OCI-LY3 (cell line): ENCODE results near the gene BTNL8.

Experiments
- H2AFZ ChIP-seq: fragments of 200-600, 300-600 bp; shearing (Covaris generic); 2 replicates; pipeline ENCODE4 v1.6.0; 2014; ENCODE audit warnings: antibody characterized with exemption, low read depth, low read length
- H3K27ac ChIP-seq: fragments of 200-600, 300-600 bp; sonication (generic); 2 replicates; pipeline ENCODE4 v1.5.1; 2014; ENCODE audit warnings: mild to moderate bottlenecking, low read length, moderate library complexity, mixed read lengths
- H3K27me3 ChIP-seq: fragments of 200-600, 300-600 bp; sonication (generic); 2 replicates; pipeline ENCODE4 v1.6.1; 2014; ENCODE audit warnings: low read depth, low read length, mixed read lengths
- H3K36me3 ChIP-seq: fragments of 200-600, 300-600 bp; sonication (generic); replicated peaks from 2 replicates; pipeline ENCODE3; 2014; ENCODE audit warnings: low read depth, low read length, mixed read lengths
- H3K4me1 ChIP-seq: fragments of 300-600, 200-600 bp; sonication (generic); 2 replicates; pipeline ENCODE4 v1.6.1; 2014; ENCODE audit warnings: low read length, mixed read lengths
- H3K4me2 ChIP-seq: fragments of 200-600, 300-600 bp; sonication (generic); 2 replicates; pipeline ENCODE4 v1.6.1; 2014; ENCODE audit warnings: low read length, mixed read lengths
- H3K4me3 ChIP-seq: fragments of 300-600, 200-600 bp; sonication (generic); 2 replicates; pipeline ENCODE4 v1.5.1; 2014; ENCODE audit warnings: antibody characterized with exemption, mild to moderate bottlenecking, low read length, moderate library complexity
- H3K79me2 ChIP-seq: fragments of 300-600, 200-600 bp; shearing (Covaris generic); 2 replicates; pipeline ENCODE4 v1.6.1; 2014; ENCODE audit warnings: mild to moderate bottlenecking, low read length, mixed read lengths
- H3K9ac ChIP-seq: fragments of 300-600, 200-600 bp; shearing (Covaris generic); 2 replicates; pipeline ENCODE4 v1.6.0; 2014; ENCODE audit warnings: mild to moderate bottlenecking, low read length, moderate library complexity
- H3K9me3 ChIP-seq: fragments of 200-600, 300-600 bp; shearing (Covaris generic); 2 replicates; pipeline ENCODE4 v1.6.1; 2014; ENCODE audit warnings: low read length, mixed read lengths; ENCODE audit not compliant: insufficient read depth
- H4K20me1 ChIP-seq: fragments of 200-600, 300-600 bp; sonication (generic); 2 replicates; pipeline ENCODE4 v1.6.1; 2016; ENCODE audit warnings: low read length, mixed read lengths; ENCODE audit not compliant: insufficient read depth
- EZH2phosphoT487 ChIP-seq: fragments of 200-600 bp; shearing (Covaris generic); IDR thresholded peaks from 2 replicates; pipeline ENCODE4 v1.6.1; 2018; ENCODE audit warnings: antibody characterized with exemption, mixed run types, low read depth
- TF ChIP-seq, protein P1 (sequence below): fragments of 200-600, 300-600 bp; sonication (generic); IDR thresholded peaks from 2 replicates; pipeline ENCODE4 v1.5.1; 2014; ENCODE audit warnings: antibody characterized with exemption, low read length, low read depth

BTNL8 gene

DNA sequence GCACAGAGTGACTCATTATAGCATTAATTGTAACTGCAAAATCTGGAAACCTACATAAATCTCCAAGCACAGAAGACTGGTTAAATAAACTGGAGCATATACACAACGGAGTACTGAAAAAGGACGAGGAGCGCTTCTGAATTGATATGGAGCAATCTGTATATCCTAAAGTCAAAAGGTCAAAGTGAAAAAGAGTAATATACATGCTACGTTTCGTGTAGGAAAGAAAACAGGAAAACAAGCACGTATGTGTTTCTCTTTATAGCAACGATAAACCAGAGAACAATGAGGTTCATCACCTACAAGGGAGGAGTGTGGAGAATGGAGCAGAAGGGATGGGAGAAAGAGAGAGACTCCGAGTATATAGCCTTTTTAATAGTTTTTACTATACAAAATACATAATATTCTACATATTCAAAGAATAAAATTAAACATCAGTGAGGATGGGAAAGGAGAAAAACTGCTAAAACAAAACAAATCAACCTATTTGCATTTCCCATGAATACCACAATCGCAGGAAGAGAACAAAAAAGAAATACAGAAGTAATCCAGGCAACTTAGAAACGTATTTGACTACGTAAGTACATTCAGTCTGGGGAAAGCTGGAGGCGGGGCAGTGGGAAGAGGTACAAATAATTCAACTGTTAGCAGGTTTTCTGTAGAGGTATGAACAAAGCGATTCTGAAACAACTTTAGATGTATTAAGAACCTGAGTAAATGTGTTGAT, 45.7 kb upstream of the BTNL8 start:
- no peak overlapping the region for H3K4me2 ChIP-seq
- no peaks in the 10 kb centered on the region; the same call in 1 of the 2 replicates for H3K79me2 ChIP-seq
- peaks cover 42% of the 10 kb centered on the region for H3K36me3 ChIP-seq
- no peaks in the 10 kb centered on the region for H3K9me3 ChIP-seq
- H3K9ac ChIP-seq: no peak overlapping the region
- H4K20me1 ChIP-seq: no peaks in the 10 kb centered on the region; the same call in 1 of the 2 replicates
- no peak overlapping the region for H2AFZ ChIP-seq
- no peak overlapping the region for H3K4me3 ChIP-seq
- TF ChIP-seq, protein P1, sequence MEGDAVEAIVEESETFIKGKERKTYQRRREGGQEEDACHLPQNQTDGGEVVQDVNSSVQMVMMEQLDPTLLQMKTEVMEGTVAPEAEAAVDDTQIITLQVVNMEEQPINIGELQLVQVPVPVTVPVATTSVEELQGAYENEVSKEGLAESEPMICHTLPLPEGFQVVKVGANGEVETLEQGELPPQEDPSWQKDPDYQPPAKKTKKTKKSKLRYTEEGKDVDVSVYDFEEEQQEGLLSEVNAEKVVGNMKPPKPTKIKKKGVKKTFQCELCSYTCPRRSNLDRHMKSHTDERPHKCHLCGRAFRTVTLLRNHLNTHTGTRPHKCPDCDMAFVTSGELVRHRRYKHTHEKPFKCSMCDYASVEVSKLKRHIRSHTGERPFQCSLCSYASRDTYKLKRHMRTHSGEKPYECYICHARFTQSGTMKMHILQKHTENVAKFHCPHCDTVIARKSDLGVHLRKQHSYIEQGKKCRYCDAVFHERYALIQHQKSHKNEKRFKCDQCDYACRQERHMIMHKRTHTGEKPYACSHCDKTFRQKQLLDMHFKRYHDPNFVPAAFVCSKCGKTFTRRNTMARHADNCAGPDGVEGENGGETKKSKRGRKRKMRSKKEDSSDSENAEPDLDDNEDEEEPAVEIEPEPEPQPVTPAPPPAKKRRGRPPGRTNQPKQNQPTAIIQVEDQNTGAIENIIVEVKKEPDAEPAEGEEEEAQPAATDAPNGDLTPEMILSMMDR: no peak
- TF ChIP-seq EZH2phosphoT487: no peak
- H3K4me1 ChIP-seq: no peaks in the 10 kb centered on the region
- H3K27me3 ChIP-seq: no peaks in the 10 kb centered on the region
- no peak overlapping the region for H3K27ac ChIP-seq

DNA sequence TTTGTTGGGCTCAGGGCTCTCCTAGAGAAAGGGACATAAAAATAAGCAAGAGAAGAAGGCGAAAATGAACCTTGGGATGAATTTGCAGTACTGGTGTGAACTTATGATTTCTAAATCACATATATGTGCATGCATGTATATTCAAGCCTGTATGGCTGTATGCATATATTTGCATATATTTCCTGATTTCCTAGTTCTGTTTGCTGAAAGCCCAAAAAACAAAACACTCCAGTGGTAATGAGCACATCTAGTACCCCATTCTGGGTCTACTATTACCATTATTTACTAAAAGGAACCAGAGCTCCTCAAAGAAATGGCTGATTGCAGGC, 45.1 kb upstream of the BTNL8 start:
- no peaks in the 10 kb centered on the region for H3K9me3 ChIP-seq
- no peak overlapping the region for H3K4me3 ChIP-seq
- no peak overlapping the region for H3K4me2 ChIP-seq
- H4K20me1 ChIP-seq: no peaks in the 10 kb centered on the region; the same call in 1 of the 2 replicates
- no peak overlapping the region for H3K9ac ChIP-seq
- no peak for TF ChIP-seq EZH2phosphoT487
- TF ChIP-seq, protein P1: no peak
- H2AFZ ChIP-seq: no peak overlapping the region
- no peaks in the 10 kb centered on the region; the same call in 1 of the 2 replicates for H3K79me2 ChIP-seq
- H3K36me3 ChIP-seq: peaks cover 40% of the 10 kb centered on the region
- H3K27me3 ChIP-seq: no peaks in the 10 kb centered on the region
- no peaks in the 10 kb centered on the region for H3K4me1 ChIP-seq
- no peak overlapping the region for H3K27ac ChIP-seq

- no peak overlapping the region for H3K4me3 ChIP-seq
- TF ChIP-seq, protein P1: no peak
- H3K4me2 ChIP-seq: no peak overlapping the region
- H3K27ac ChIP-seq: no peak overlapping the region
- H3K27me3 ChIP-seq: no peaks in the 10 kb centered on the region
- H3K9ac ChIP-seq: no peak overlapping the region
- no peaks in the 10 kb centered on the region; the same call in 1 of the 2 replicates for H4K20me1 ChIP-seq
- H3K79me2 ChIP-seq: peaks cover 13% of the 10 kb centered on the region
- H2AFZ ChIP-seq: no peak overlapping the region
- peaks cover 10% of the 10 kb centered on the region for H3K4me1 ChIP-seq
- peaks cover 15% of the 10 kb centered on the region for H3K36me3 ChIP-seq
- H3K9me3 ChIP-seq: no peaks in the 10 kb centered on the region
Observed at GRCh38 chr5:180858586-180858985, 40.4 kb upstream of the BTNL8 start.

GRCh38 chr5:180860273-180860886, 38.6 kb upstream of the BTNL8 start:
- Histone ChIP-seq H3K4me3 (peak overlapping the region; percentile 81), H3K4me1 (peaks cover 10% of the 10 kb centered on the region), H4K20me1 (no peaks in the 10 kb centered on the region; the same call in 1 of the 2 replicates), H3K79me2 (peaks cover 13% of the 10 kb centered on the region), H3K9me3 (no peaks in the 10 kb centered on the region), H3K9ac (peak overlapping the region; percentile 84), H3K27me3 (no peaks in the 10 kb centered on the region), H3K27ac (peak overlapping the region; percentile 75), H3K36me3 (peaks cover 14% of the 10 kb centered on the region), H3K4me2 (peak overlapping the region; percentile 64), H2AFZ (peak overlapping the region; percentile 60)
- TF ChIP-seq, protein P1: peak; percentile 52
- TF ChIP-seq EZH2phosphoT487: no peak
